CD4-positive, CD25-positive, alpha-beta regulatory T cell (primary cell): Measurements from ENCODE around the gene CHRM5. TPM values are rescaled to one million over a fixed set of nuclear protein-coding genes. Genes with fewer than 3 reads are reported as not detected.

Experiments
- ATAC-seq, 2 donors: fragments of 150-1000 bp; cut with Tn5 transposase; one replicate each; pipeline ENCODE4 v1.10.0; 2021; ENCODE audit warnings: low read depth in 2 of 2, moderate number of reproducible peaks in 2 of 2, moderate library complexity in 1 of 2
- DNase-seq, 3 donors: peaks; one replicate each; pipeline versions ENCODE4 v3.0.0 to v3.0.0-alpha.2; 2012 to 2022; ENCODE audit warnings: mixed read lengths in 1 of 3
- H3K27ac ChIP-seq: one replicate; pipeline ENCODE4 v1.7.0; 2013; ENCODE audit warnings: mild to moderate bottlenecking, low read length; ENCODE audit not compliant: insufficient read depth, poor library complexity, severe bottlenecking
- H3K27me3 ChIP-seq: one replicate; pipeline ENCODE4 v1.7.0; 2013; ENCODE audit warnings: low read length; ENCODE audit not compliant: control insufficient read depth, insufficient read depth
- H3K36me3 ChIP-seq: one replicate; pipeline ENCODE4 v1.7.0; 2013; ENCODE audit warnings: mild to moderate bottlenecking, low read length, moderate library complexity; ENCODE audit not compliant: control insufficient read depth, insufficient read depth
- H3K4me1 ChIP-seq: 2 replicates; pipeline ENCODE4 v1.7.0; 2013; ENCODE audit warnings: mild to moderate bottlenecking, low read length; ENCODE audit not compliant: insufficient read depth, control insufficient read depth, poor library complexity, severe bottlenecking
- H3K4me3 ChIP-seq: one replicate; pipeline ENCODE4 v1.7.0; 2013; ENCODE audit warnings: low read depth, mild to moderate bottlenecking, low read length, moderate library complexity
- H3K9me3 ChIP-seq, 2 experiments: 1 replicate in 1 of 2; 2 replicates in 1 of 2; pipeline ENCODE4 v1.7.0; 2013; ENCODE audit warnings: low read length in 2 of 2, mild to moderate bottlenecking in 1 of 2, moderate library complexity in 1 of 2; ENCODE audit not compliant: control insufficient read depth in 2 of 2
- H3K27ac Mint-ChIP-seq, 3 donors: one replicate each; pipeline ENCODE4 v1.8.0; 2020 to 2022; ENCODE audit warnings: mild to moderate bottlenecking in 3 of 3, mixed read lengths in 3 of 3, moderate library complexity in 2 of 3
- H3K27me3 Mint-ChIP-seq: one replicate; pipeline ENCODE4 v1.8.0; 2022; ENCODE audit warnings: mild to moderate bottlenecking, mixed read lengths
- H3K36me3 Mint-ChIP-seq: one replicate; pipeline ENCODE4 v1.8.0; 2020; ENCODE audit warnings: mixed read lengths
- H3K4me1 Mint-ChIP-seq, 4 donors: one replicate each; pipeline ENCODE4 v1.8.0; 2020 to 2022; ENCODE audit warnings: mixed read lengths in 4 of 4, mild to moderate bottlenecking in 1 of 4
- H3K4me3 Mint-ChIP-seq, 4 donors: one replicate each; pipeline ENCODE4 v1.8.0; 2020 to 2022; ENCODE audit warnings: mild to moderate bottlenecking in 4 of 4, mixed read lengths in 4 of 4, moderate library complexity in 3 of 4
- H3K9me3 Mint-ChIP-seq, 7 donors: one replicate each; pipeline ENCODE4 v1.8.0; 2020 to 2022; ENCODE audit warnings: mixed read lengths in 7 of 7, mild to moderate bottlenecking in 3 of 7, moderate library complexity in 2 of 7
- polyA plus RNA-seq, 4 donors: library from polyadenylated mRNA; unstranded; fragments of 300-500 nt; fragmentation: Illumina TruSeq; gene quantifications; one replicate each; pipeline ENCODE4 v1.2.3, GENCODE V29; 2021
- total RNA-seq: library from RNA; stranded (reverse); gene quantifications from one replicate; pipeline ENCODE4 v1.2.3, GENCODE V29; 2022

The CHRM5 gene
- total and polyA plus RNA-seq, 5 donors from 2014 or later = not detected

- DNase-seq (no peak), ATAC-seq (no peak)
- Mint-ChIP-seq H3K27me3 (no peaks in the 10 kb centered on the region), H3K9me3 (peaks cover 0 to 2% (median 0%) of the 10 kb centered on the region in 7 donors), H3K4me3 (no peak overlapping the region), H3K27ac (peak overlapping the region in 1 of 3 donors; percentile 33), H3K36me3 (peaks cover 9% of the 10 kb centered on the region), H3K4me1 (peaks cover 0 to 16% (median 7%) of the 10 kb centered on the region in 4 donors)
- no peaks in the 10 kb centered on the region for H3K4me1 ChIP-seq
- H3K4me3 ChIP-seq = no peak overlapping the region
- no peaks in the 10 kb centered on the region for H3K27me3 ChIP-seq
- H3K36me3 ChIP-seq = no peaks in the 10 kb centered on the region
- no peak overlapping the region for H3K27ac ChIP-seq
- no peaks in the 10 kb centered on the region for H3K9me3 ChIP-seq
Measured at GRCh38 chr15:33955945-33956344, 12.4 kb upstream of the CHRM5 start.

- Histone ChIP-seq H3K9me3 (no peaks in the 10 kb centered on the region), H3K27ac (no peak overlapping the region), H3K4me1 (no peaks in the 10 kb centered on the region), H3K27me3 (no peaks in the 10 kb centered on the region), H3K4me3 (no peak overlapping the region), H3K36me3 (no peaks in the 10 kb centered on the region)
- ATAC-seq = no peak
- H3K36me3 Mint-ChIP-seq = peaks cover 9% of the 10 kb centered on the region
- H3K27me3 Mint-ChIP-seq = no peaks in the 10 kb centered on the region
- peaks cover 0 to 2% (median 0%) of the 10 kb centered on the region in 7 donors for H3K9me3 Mint-ChIP-seq
- no peak overlapping the region for H3K27ac Mint-ChIP-seq
- H3K4me3 Mint-ChIP-seq = no peak overlapping the region
- H3K4me1 Mint-ChIP-seq = peaks cover 0 to 16% (median 7%) of the 10 kb centered on the region in 4 donors
- no peak for DNase-seq
Measured at GRCh38 chr15:33956397-33956796, 11.9 kb upstream of the CHRM5 start.

- no peak overlapping the region for H3K27ac ChIP-seq
- no peaks in the 10 kb centered on the region for H3K4me1 ChIP-seq
- DNase-seq = no peak
- H3K36me3 ChIP-seq = no peaks in the 10 kb centered on the region
- no peaks in the 10 kb centered on the region for H3K27me3 ChIP-seq
- Mint-ChIP-seq H3K9me3 (peaks cover 0 to 2% (median 0%) of the 10 kb centered on the region in 7 donors), H3K4me1 (peaks cover 0 to 7% (median 0%) of the 10 kb centered on the region in 4 donors), H3K36me3 (peaks cover 5% of the 10 kb centered on the region), H3K4me3 (no peak overlapping the region), H3K27ac (no peak overlapping the region), H3K27me3 (no peaks in the 10 kb centered on the region)
- H3K4me3 ChIP-seq = no peak overlapping the region
- no peak for ATAC-seq
- H3K9me3 ChIP-seq = no peaks in the 10 kb centered on the region
Measured at GRCh38 chr15:33959844-33960548, 8.3 kb upstream of the CHRM5 start.

GRCh38 chr15:33960549-33960935, 7.8 kb upstream of the CHRM5 start:
- Histone ChIP-seq H3K27me3 (no peaks in the 10 kb centered on the region), H3K36me3 (no peaks in the 10 kb centered on the region), H3K4me3 (no peak overlapping the region), H3K4me1 (no peaks in the 10 kb centered on the region), H3K9me3 (no peaks in the 10 kb centered on the region), H3K27ac (no peak overlapping the region)
- peaks cover 5% of the 10 kb centered on the region for H3K36me3 Mint-ChIP-seq
- no peak for ATAC-seq
- DNase-seq = no peak
- H3K4me1 Mint-ChIP-seq = peaks cover 0 to 7% (median 0%) of the 10 kb centered on the region in 4 donors
- H3K4me3 Mint-ChIP-seq = no peak overlapping the region
- no peak overlapping the region for H3K27ac Mint-ChIP-seq
- peaks cover 0 to 2% (median 0%) of the 10 kb centered on the region in 7 donors for H3K9me3 Mint-ChIP-seq
- no peaks in the 10 kb centered on the region for H3K27me3 Mint-ChIP-seq

GRCh38 chr15:33963831-33964664, 4.2 kb upstream of the CHRM5 start:
- Mint-ChIP-seq H3K4me3 (no peak overlapping the region), H3K36me3 (no peaks in the 10 kb centered on the region), H3K4me1 (no peaks in the 10 kb centered on the region), H3K27ac (no peak overlapping the region), H3K9me3 (no peaks in the 10 kb centered on the region), H3K27me3 (no peaks in the 10 kb centered on the region)
- H3K4me3 ChIP-seq = no peak overlapping the region
- H3K27me3 ChIP-seq = no peaks in the 10 kb centered on the region
- H3K4me1 ChIP-seq = no peaks in the 10 kb centered on the region
- no peaks in the 10 kb centered on the region for H3K9me3 ChIP-seq
- no peak overlapping the region for H3K27ac ChIP-seq
- DNase-seq = peak in 1 of 3 donors; percentile 50
- no peak for ATAC-seq
- H3K36me3 ChIP-seq = no peaks in the 10 kb centered on the region

- no peaks in the 10 kb centered on the region for H3K4me1 ChIP-seq
- DNase-seq (no peak), ATAC-seq (no peak)
- no peaks in the 10 kb centered on the region for H3K4me1 Mint-ChIP-seq
- H3K36me3 Mint-ChIP-seq = no peaks in the 10 kb centered on the region
- H3K36me3 ChIP-seq = no peaks in the 10 kb centered on the region
- H3K4me3 Mint-ChIP-seq = no peak overlapping the region
- H3K9me3 ChIP-seq = no peaks in the 10 kb centered on the region
- H3K27me3 ChIP-seq = no peaks in the 10 kb centered on the region
- H3K27me3 Mint-ChIP-seq = no peaks in the 10 kb centered on the region
- H3K9me3 Mint-ChIP-seq = no peaks in the 10 kb centered on the region
- no peak overlapping the region for H3K4me3 ChIP-seq
- H3K27ac Mint-ChIP-seq = no peak overlapping the region
- no peak overlapping the region for H3K27ac ChIP-seq
Measured at GRCh38 chr15:33964665-33965040, 3.6 kb upstream of the CHRM5 start.

GRCh38 chr15:33968821-33969220, 524 bp downstream of the CHRM5 start:
- Mint-ChIP-seq H3K27ac (no peak overlapping the region), H3K36me3 (no peaks in the 10 kb centered on the region), H3K4me1 (peaks cover 0 to 2% (median 0%) of the 10 kb centered on the region in 4 donors), H3K9me3 (no peaks in the 10 kb centered on the region), H3K27me3 (no peaks in the 10 kb centered on the region), H3K4me3 (no peak overlapping the region)
- H3K4me3 ChIP-seq = no peak overlapping the region
- no peak for DNase-seq
- no peaks in the 10 kb centered on the region for H3K9me3 ChIP-seq
- no peak overlapping the region for H3K27ac ChIP-seq
- no peaks in the 10 kb centered on the region for H3K36me3 ChIP-seq
- no peaks in the 10 kb centered on the region for H3K4me1 ChIP-seq
- no peak for ATAC-seq
- H3K27me3 ChIP-seq = no peaks in the 10 kb centered on the region
